ENCODE results near the gene ARFGAP3.

DNA sequence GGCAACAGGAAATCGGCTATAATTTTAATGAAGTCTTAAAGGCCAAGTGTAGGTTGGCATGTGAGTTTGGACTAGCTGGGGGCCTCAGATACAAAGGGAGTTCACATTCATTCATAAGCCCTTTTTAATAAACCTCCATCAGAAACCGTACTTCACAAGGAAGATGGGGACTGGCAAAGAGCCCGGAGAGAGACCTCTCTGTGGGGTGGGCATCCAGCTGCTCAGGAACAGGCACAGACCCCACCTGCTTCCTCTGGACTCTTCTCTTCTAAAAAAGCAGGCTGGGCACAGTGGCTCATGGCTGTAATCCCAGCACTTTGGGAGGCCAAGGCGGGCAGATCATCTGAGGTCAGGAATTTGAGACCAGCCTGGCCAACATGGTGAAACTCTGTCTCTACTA, 3.9 kb upstream of the ARFGAP3 start:
- TF ChIP-seq, protein P1, sequence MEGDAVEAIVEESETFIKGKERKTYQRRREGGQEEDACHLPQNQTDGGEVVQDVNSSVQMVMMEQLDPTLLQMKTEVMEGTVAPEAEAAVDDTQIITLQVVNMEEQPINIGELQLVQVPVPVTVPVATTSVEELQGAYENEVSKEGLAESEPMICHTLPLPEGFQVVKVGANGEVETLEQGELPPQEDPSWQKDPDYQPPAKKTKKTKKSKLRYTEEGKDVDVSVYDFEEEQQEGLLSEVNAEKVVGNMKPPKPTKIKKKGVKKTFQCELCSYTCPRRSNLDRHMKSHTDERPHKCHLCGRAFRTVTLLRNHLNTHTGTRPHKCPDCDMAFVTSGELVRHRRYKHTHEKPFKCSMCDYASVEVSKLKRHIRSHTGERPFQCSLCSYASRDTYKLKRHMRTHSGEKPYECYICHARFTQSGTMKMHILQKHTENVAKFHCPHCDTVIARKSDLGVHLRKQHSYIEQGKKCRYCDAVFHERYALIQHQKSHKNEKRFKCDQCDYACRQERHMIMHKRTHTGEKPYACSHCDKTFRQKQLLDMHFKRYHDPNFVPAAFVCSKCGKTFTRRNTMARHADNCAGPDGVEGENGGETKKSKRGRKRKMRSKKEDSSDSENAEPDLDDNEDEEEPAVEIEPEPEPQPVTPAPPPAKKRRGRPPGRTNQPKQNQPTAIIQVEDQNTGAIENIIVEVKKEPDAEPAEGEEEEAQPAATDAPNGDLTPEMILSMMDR (IDR thresholded peaks at IDR 0.05; ENCODE audit: insufficient read depth, low read depth, low read length), result no peak
- TF ChIP-seq EZH2 (IDR thresholded peaks at IDR 0.05; ENCODE audit: insufficient read depth, low read length), result no peak
